Hepatocyte (in vitro differentiated cells): ENCODE measurements around the gene PCGF3. TPM values are rescaled to one million over a fixed set of nuclear protein-coding genes. Genes with fewer than 3 reads are reported as not detected.

Experiments used
- DNase-seq: peaks from one replicate; pipeline ENCODE4 v3.0.0-alpha.2; 2016; ENCODE audit warnings: low spot score
- H2AFZ ChIP-seq: fragments of 200-600 bp; sonication (generic); 2 replicates; pipeline ENCODE4 v1.6.0; 2016; ENCODE audit warnings: antibody characterized with exemption, mild to moderate bottlenecking
- H3K27ac ChIP-seq: fragments of 200-600 bp; sonication (generic); 2 replicates; pipeline ENCODE4 v1.5.1; 2016; ENCODE audit warnings: mild to moderate bottlenecking
- H3K27me3 ChIP-seq: fragments of 200-600 bp; sonication (generic); 2 replicates; pipeline ENCODE4 v1.6.1; 2016
- H3K36me3 ChIP-seq: fragments of 200-600 bp; sonication (generic); replicated peaks from 2 replicates; pipeline ENCODE4 v1.5.1; 2016; ENCODE audit warnings: low read depth; ENCODE audit not compliant: insufficient read depth
- H3K4me1 ChIP-seq: fragments of 200-600 bp; sonication (generic); 2 replicates; pipeline ENCODE4 v1.5.1; 2016; ENCODE audit warnings: mild to moderate bottlenecking, moderate library complexity; ENCODE audit not compliant: insufficient read depth
- H3K4me2 ChIP-seq: fragments of 200-600 bp; sonication (generic); 2 replicates; pipeline ENCODE4 v1.6.0; 2016
- H3K4me3 ChIP-seq: fragments of 200-600 bp; sonication (generic); 2 replicates; pipeline ENCODE4 v1.5.1; 2016; ENCODE audit warnings: mild to moderate bottlenecking
- H3K79me2 ChIP-seq: fragments of 200-600 bp; sonication (generic); 2 replicates; pipeline ENCODE4 v1.6.0; 2017; ENCODE audit warnings: mild to moderate bottlenecking
- H3K9me2 ChIP-seq: fragments of 200-600 bp; sonication (generic); replicated peaks from 2 replicates; pipeline ENCODE4 v1.6.0; 2017; ENCODE audit warnings: mild to moderate bottlenecking; ENCODE audit not compliant: insufficient read depth
- H3K9me3 ChIP-seq: fragments of 200-600 bp; sonication (generic); 2 replicates; pipeline ENCODE4 v1.5.1; 2016; ENCODE audit warnings: low read depth, mild to moderate bottlenecking
- H4K20me1 ChIP-seq: fragments of 200-600 bp; sonication (generic); 2 replicates; pipeline ENCODE4 v1.6.0; 2016; ENCODE audit warnings: mild to moderate bottlenecking; ENCODE audit not compliant: insufficient read depth, poor library complexity, severe bottlenecking
- CTCF ChIP-seq: fragments of 200-600 bp; sonication (generic); IDR thresholded peaks from 2 replicates; pipeline ENCODE4 v1.5.1; 2016; ENCODE audit warnings: antibody characterized with exemption, mild to moderate bottlenecking; ENCODE audit not compliant: poor library complexity
- EZH2 ChIP-seq: fragments of 200-600 bp; sonication (generic); IDR thresholded peaks from 2 replicates; pipeline ENCODE4 v1.6.1; 2016; ENCODE audit warnings: antibody characterized with exemption, mild to moderate bottlenecking, borderline replicate concordance
- EZH2phosphoT487 ChIP-seq: fragments of 200-600 bp; sonication (generic); IDR thresholded peaks from one replicate; pipeline ENCODE4 v1.6.1; 2018; ENCODE audit warnings: antibody characterized with exemption, mild to moderate bottlenecking, low read depth, moderate library complexity; ENCODE audit not compliant: unreplicated experiment, severe bottlenecking
- WGBS: methylation state at CpG from one replicate; pipeline ENCODE4 v1.1.6; 2016; ENCODE audit warnings: low lambda C conversion rate; ENCODE audit errors: missing lambda C conversion rate; 5-methylcytosine and 5-hydroxymethylcytosine counted together
- polyA plus RNA-seq: library from polyadenylated mRNA; unstranded; fragments of >200 nt; fragmentation: Nextera tagmentation; extraction: Ambion mirVana; gene quantifications from 2 replicates; pipeline ENCODE4 v1.2.1, GENCODE V29; 2016
- total RNA-seq: library from RNA; depleted of rRNA; stranded (reverse); fragments of >200 nt; gene quantifications from 2 replicates; pipeline ENCODE4 v1.2.3, GENCODE V29; 2014

PCGF3 gene
- total and polyA plus RNA-seq, 2 experiments from 2014 or later: 21.8 to 43.5 TPM

GRCh38 chr4:743463-744211 lies 38.0 kb downstream of the PCGF3 start:
- H2AFZ ChIP-seq: no peak overlapping the region
- peaks cover 6% of the 10 kb centered on the region for H4K20me1 ChIP-seq
- no peak for DNase-seq
- H3K27me3 ChIP-seq: no peaks in the 10 kb centered on the region
- H3K4me1 ChIP-seq: no peaks in the 10 kb centered on the region
- WGBS: 88% methylated on average over 22 of the region's 22 CpGs
- H3K9me3 ChIP-seq: no peaks in the 10 kb centered on the region
- no peaks in the 10 kb centered on the region for H3K9me2 ChIP-seq
- H3K36me3 ChIP-seq: no peaks in the 10 kb centered on the region
- TF ChIP-seq CTCF (no peak), EZH2 (no peak), EZH2phosphoT487 (no peak)
- no peak overlapping the region for H3K27ac ChIP-seq
- H3K4me2 ChIP-seq: no peak overlapping the region
- H3K4me3 ChIP-seq: no peak overlapping the region
- H3K79me2 ChIP-seq: peaks cover 5% of the 10 kb centered on the region

DNA sequence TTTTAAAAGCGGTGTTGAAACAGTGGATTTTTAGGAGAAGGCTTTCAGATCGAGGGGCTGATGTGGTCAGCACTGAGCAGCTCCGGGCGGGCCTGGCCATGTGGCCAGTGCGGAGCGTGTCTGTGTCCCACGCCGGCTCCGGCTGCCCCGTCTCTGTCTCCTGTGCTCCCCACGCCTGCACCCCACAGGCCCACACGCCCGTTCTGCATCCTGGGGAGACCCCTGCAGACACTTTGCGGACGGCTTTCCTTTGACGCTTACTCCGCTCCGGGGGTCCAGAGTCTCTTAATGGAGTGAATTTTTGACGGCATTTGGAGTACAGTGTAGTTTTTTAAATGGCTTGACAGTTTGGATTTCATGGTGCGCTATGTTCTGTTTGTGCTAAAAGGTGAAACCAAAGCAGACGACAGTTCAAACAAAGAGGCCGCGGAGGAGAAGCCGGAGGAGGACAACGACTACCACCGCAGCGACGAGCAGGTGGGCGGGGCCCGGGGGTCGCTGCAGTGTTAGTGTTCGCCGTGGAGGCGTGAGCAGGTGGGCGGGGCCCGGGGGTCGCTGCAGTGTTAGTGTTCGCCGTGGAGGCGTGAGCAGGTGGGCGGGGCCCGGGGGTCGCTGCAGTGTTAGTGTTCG lies 38.7 kb downstream of the PCGF3 start:
- Histone ChIP-seq H3K36me3 (no peaks in the 10 kb centered on the region), H3K27me3 (no peaks in the 10 kb centered on the region), H3K79me2 (peaks cover 10% of the 10 kb centered on the region), H2AFZ (no peak overlapping the region), H3K9me3 (no peaks in the 10 kb centered on the region), H3K27ac (no peak overlapping the region), H3K9me2 (no peaks in the 10 kb centered on the region), H3K4me1 (no peaks in the 10 kb centered on the region), H4K20me1 (peaks cover 6% of the 10 kb centered on the region), H3K4me2 (no peak overlapping the region), H3K4me3 (no peak overlapping the region)
- no peak for DNase-seq
- TF ChIP-seq CTCF: no peak
- TF ChIP-seq EZH2: no peak
- no peak for TF ChIP-seq EZH2phosphoT487
- WGBS: 95% methylated on average over 33 of the region's 44 CpGs

- peaks cover 33% of the 10 kb centered on the region for H3K79me2 ChIP-seq
- WGBS: 95% methylated on average over 14 of the region's 34 CpGs
- no peak for TF ChIP-seq CTCF
- no peak for TF ChIP-seq EZH2
- TF ChIP-seq EZH2phosphoT487: no peak
- DNase-seq: no peak
- H3K4me1 ChIP-seq: no peaks in the 10 kb centered on the region
- no peak overlapping the region for H3K4me3 ChIP-seq
- peaks cover 34% of the 10 kb centered on the region for H4K20me1 ChIP-seq
- H2AFZ ChIP-seq: no peak overlapping the region
- no peaks in the 10 kb centered on the region for H3K9me3 ChIP-seq
- no peak overlapping the region for H3K4me2 ChIP-seq
- H3K9me2 ChIP-seq: no peaks in the 10 kb centered on the region
- no peak overlapping the region for H3K27ac ChIP-seq
- H3K36me3 ChIP-seq: no peaks in the 10 kb centered on the region
- H3K27me3 ChIP-seq: no peaks in the 10 kb centered on the region
Measured at GRCh38 chr4:747546-748170, 42.0 kb downstream of the PCGF3 start.
